GM20431 (cell line): ENCODE data around the gene TSHZ3.

Experiments
- in situ Hi-C: fragments of 300-500 bp; cut with MseI, MboI; formaldehyde crosslinking; loops from one replicate; pipeline ENCODE4 v1.15.0; 2020; ENCODE audit warnings: low sequenced_read_pairs; ENCODE audit not compliant: unreplicated experiment

Gene TSHZ3

DNA sequence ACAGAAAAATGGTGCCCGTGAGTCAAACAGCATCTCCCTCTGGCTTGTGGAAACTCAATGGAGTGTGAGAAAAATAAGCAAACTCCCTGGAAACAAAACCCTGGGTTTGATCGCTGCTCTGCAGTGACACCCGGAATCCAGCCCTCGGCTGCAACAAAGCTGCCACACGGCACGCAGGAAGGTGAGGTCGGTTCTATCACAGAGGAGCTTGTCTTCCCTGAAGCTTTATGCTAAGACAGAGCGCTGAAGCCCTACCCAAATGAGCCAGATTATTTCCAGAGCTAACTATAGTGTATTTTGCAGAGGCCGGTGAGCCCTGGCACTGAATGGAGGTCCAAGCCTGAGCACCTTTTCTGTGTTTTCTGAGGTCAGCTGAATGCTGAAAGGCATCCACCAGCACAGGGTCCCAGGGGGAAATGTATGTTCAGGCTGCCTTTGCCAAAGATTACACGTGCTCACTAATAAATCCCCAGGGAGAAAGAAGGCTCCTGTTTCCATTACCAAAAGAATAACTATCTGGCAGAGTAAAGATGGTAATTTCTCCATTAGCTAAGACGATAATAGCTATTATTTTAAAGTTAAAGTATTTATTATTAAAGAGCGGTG, 77.8 kb downstream of the TSHZ3 start:
- in situ Hi-C loops, result no loop called here

DNA sequence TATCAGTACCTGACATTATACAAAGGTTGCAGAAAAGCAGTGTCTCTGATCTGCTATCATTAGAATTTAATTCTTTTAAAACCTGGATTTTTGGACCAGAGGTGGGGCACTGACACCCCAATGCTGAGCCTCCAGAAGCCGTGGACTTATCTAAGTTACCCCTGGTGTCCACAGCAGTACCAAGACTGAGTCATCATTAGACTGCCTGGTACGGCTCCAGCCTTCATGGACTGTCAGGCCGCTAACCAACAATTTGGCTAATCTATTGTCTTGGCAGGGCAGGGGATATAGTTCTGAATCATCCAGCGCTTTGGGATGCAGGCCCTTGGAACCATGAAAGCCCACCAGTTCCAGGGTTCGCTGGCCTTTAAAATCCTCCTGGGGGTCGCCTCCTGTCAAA, 78.3 kb downstream of the TSHZ3 start:
- in situ Hi-C loops, result no loop called here

DNA sequence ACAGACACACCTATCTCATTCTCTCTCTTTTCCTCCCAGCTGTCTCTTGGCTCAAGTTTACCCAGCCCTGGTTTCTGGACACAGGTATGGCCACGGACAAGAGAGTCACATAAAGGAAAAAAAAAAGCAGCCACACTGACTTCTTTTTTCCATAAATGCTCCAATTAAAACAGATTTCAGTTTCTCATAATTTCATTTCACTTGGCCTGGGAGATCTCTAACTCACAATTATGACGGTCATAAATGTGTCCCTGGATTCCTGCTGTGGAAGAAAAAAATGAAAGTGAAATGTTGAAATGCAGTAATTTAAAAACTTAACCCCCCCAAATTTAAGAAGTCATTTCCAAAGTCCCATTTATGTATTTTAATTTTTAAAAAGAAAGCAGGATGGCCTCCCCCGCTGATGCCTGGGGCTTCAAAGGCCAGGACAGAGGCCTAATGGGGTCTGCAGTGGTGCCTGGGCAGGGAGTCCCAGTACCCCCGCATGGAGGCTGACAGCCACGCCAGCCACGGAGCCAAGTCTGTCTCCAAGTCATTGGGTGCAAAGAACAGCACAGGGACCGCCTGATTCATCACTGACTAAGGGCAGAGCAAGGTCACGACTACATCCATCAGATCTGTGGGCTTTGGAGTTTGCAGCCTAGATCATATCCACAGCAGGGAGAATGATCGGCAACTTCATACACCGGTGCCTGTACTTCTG, 79.7 kb downstream of the TSHZ3 start:
- in situ Hi-C loops, result no loop called here

DNA sequence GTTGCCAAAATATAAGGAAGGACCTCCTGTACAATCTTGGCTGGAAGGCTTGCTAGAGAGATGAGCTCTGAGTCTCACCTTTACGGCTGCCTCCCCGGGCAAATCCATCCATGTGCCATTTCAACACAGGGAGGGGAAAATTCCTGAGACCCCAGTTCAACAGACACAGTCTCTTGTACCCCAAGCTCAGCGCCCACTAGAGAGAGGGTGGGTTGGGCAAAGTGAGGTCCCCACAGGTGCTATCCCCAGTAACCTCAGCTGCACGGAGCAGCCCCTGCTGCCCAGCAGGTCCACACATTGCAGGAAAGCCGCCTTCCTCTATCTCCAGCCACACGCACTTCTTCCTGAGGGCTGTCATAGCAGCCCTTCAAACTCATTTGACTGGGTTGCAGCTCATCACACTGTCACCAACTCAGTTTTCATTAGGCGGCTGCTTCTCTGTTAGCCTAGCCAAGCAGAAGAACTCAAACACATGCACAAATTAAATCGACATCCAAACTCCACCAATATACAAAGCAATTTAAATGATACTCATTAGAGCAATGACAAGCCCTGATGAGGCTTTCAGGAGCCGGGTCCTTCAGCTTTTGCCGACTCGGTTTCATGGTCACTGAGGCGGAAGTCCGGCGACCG, 80.4 kb downstream of the TSHZ3 start:
- in situ Hi-C loops, result no loop called here

DNA sequence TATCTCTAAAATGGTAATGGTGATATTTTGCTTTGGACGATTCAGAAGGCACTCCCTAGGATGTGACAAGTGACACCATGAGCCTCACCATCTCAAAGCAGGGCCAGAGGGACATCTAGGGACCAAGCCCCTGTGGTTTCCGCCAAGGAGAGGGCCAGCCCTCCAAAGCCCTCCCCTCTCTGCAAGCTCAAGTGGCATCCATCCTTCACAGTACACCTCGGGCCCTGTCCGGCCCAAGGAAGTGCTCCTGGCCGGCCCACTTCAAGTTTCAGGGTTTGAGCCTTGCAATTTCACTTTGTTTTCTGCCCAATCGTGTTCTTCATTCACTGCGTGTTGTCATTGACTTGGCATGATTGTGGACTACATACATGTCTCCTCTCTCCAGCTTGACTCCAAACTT, 82.5 kb downstream of the TSHZ3 start:
- in situ Hi-C loops, result no loop called here

DNA sequence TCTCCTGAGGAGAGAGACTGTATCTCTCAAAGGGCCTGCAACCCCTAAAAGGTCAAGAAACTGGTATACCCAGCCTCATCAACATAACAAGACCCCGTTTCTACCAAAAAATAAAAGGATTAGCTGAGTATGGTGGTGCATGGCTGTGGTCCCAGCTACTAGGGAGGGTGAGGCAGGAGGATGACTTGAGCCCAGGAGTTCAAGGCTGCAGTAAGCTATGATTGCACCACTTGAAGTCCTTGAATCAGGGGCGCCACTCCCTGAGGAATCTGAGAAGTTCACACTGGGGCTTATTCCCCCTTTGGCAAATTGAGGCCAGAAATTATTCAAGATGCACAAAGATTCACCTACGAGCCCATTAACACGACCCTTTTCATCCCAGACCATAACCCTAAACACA, 83.0 kb downstream of the TSHZ3 start:
- in situ Hi-C loops, result no loop called here

DNA sequence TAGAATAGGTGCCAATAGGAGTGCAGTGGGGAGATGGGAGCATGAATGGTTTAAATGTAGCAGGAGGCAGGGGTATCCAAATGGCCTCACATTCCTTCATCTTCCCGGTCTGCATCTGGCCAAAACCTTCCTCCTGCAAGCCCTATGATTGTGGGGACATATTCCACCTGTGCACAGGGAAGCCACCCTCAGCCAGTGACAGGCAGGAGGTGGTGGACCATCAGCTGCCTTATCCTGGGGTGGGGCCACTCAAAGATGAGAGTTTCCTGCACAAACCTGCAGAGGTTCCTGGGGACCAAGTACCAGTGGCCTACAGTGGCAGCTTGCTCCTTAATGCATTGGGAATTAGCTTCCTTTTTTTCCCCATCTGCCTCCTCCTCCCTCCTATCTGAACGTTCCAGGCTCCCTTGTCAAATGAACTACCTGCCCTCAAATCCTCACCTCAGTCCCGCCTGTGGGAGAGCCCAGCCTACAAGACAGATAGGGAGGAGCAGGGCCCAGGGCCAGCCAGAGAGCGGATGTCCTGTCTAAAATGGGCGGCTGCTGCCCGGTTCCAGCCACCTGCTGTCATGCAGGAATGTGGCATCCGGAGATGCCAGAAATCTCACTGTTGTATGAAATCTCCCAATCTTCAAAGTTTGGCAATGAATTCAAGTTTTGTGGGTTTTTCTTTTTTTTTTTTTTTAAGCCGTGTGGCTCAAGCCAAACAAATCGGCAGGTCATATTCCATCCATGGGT, 85.0 kb downstream of the TSHZ3 start:
- in situ Hi-C loops, result no loop called here

DNA sequence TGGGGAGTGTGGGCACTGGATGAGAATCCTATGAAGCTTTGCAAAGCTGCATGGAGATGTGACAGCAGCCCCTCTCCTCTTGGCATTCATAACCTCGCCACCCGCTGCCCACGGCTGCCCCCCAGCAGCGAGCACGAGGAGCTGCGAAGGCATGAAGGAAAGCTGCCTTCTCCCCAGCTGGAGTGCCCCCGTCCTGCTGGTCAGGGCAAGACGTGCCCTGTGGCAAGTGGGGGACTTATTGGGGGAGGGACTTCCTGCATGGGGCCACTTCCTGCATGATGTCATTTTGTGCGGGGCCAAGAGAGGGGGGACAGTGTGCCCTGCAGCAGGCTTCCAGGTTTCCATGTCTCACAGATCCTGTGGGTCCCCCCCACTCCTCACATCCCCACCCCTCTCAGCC, 85.9 kb downstream of the TSHZ3 start:
- in situ Hi-C loops, result no loop called here

DNA sequence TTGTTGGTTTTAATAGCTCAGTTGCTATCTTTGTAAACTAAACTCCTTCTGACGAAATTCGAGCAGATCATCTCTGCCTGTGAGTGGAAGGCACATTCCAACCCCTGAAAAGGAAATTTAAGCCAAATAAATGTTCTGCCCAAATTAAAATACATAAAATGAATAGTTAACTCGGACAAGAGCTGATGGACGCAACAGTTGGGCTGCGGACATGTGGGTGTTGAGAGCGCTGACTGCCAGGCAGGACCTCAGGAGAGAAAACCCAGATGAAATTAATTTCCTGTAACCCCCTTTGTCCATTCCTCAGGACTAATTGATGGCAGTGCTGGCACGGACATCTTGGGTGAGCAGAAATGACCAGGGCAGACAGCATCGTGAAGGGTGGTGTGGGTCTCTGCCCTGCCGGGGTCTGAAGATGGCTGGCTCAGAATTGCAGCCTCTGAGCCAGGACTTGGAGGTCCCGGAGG, 86.5 kb downstream of the TSHZ3 start:
- in situ Hi-C loops, result no loop called here

DNA sequence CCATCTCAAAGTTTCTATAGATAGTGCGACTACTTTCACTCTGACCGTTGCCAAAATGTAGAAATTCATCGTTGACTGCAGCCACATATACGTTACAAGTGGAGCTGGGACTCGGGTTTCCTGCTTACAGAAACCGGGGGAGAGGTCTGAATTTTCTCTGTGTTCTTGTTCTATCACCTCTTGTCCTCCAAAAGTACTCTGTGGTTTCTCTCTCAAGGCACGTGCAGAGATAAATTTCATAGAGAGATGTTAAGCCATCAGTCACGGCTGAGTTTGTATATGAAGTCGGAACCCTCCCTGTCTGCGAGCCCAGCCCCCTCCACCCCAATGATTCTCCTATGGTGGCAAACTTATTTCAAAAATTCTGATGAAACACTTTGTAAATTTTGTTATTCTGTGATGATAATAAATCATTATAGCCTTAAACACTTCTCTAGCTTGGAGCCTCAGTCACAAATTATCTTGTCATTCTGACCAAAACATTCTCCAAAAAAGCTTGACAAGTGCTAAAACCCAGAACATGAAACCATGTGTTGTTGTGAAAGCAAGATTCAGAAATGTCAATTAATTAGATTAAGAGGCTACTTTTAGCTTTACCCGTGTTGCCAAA, 87.5 kb downstream of the TSHZ3 start:
- in situ Hi-C loops, result no loop called here

DNA sequence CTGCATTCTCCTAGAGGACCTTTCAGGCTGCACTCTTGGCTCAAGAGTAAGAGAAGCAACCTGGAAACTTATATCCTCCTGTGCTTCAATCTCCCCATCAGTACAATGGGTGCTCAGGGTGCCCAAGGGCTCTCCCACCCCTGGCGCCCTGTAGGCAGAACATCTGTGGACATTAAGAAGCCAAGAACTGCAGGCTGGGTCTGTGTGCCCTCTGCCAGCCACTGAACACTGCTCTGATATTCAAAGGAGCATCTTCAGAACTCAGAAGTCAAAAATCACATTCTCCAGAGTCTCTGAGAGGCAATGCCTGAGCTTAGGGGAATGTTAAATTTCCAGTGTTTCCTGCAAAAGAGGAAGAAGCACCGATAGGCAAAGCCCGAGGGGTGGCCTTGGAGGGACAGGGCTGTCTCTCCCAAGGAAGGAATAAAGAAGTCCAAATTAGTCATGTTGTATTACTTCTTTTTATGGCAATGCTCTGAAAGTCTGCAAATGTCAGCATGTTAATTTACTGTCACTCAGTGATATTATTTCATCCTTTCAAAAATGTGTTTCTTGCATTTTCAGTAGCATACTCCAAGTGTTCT, 88.1 kb downstream of the TSHZ3 start:
- in situ Hi-C loops, result no loop called here

DNA sequence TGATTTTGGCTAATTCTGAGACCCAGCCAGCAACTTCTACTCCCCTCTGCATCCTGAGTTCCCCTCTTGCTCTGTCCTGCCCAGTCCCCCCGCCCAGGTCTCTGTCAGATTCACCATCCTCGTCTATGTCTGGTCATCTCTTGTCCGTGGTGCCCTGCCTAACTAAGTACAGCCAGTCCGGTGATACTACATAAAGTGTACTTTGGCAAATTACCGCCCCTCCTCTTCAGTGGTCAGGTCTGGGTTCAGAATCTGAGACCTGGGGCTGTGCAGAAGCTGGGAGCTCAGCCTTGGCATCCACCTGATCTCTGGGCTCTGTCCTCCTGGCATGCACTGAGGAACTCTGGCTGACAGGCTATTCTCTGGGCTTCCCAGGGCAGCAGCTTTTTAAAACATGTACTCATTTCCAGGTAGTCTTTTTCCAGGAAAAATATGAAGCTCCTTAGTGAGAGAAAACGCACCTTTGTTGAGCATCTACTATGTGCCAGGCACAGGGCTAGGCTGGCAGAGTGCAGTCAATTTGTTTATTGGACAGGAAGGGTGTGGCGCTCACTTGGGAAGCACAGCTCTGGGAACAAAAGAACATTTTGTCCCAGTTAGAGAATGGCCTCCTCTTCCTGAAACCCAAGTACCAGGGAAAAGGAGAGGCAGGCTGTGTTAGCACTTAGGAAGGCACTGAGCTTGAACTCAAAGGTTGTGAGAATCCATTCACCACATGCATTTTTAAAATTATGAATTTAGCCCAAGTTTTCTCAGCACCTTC, 88.9 kb downstream of the TSHZ3 start:
- in situ Hi-C loops, result no loop called here

DNA sequence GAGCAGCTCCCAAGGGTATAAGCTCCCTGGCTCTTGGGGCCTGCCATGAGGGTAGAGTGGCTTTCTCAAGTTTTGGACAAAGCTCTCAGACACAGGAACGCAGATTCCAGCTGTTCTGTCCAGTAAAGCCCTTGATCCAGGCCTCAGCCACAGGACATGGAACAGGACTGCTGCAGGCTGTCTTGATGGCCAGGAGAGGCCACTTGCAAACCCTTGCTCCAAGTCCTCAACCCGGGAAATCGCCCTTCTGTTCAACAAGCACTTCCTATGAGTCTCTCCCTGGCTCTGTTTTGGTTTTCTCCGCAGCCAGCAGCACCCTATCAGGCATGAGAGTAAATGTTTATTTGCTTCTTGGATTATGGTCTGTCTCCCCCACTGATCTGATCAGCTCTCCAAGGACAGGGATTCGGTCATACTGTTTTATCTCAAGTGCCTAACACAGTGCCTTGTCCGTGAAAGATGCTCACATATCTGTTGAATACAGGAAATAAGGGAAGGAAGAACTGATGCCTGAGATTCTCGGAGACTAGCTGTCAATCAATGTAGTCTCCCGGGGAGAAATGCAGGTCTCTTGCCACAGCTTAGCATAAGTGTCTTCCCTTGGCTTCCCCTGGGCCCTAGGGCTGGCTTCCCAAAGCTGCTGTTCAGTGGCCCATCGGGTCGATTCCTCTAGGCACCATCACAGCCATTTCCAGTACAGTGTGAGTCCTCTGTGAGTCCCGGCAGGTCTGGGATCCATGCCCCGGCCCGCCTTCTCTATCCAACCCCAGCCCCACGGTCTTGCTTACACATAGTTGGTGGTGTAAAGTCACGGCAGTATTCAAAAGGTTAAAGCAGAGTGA, 90.8 kb downstream of the TSHZ3 start:
- in situ Hi-C loops, result no loop called here

DNA sequence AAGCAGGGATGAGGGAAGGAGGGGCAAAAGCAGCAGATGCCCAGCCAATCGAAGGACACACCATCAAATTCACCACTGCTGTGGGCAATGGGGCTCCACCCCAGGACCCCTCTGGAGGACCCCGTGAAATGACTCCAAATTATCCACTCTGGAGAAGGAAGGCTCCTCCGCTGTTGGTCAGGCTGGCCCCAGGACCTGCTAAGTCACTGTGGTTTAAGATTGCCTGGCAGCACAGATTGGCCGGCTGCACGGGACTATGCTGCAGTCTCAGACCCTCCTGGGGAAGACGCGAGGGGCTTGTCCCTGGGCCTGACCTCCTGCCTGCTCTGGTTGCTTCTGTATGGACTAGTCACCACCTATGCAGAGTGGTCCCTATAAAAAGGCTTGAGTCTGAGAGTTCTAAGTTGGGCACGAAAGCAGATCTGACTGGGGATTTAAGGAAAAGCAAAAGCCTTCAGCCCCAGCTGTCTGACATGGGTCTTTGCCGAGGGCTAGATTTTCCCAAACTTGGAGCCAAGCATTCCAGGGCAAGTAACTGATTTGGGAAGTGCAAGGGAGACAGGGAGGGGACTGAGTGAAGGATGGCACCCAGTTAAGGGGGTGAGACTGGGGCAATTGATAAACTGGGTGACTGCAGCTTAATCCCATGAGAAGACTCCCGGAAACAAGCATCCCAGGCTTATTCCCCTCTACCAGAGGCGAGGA, 91.7 kb downstream of the TSHZ3 start:
- in situ Hi-C loops, result no loop called here

DNA sequence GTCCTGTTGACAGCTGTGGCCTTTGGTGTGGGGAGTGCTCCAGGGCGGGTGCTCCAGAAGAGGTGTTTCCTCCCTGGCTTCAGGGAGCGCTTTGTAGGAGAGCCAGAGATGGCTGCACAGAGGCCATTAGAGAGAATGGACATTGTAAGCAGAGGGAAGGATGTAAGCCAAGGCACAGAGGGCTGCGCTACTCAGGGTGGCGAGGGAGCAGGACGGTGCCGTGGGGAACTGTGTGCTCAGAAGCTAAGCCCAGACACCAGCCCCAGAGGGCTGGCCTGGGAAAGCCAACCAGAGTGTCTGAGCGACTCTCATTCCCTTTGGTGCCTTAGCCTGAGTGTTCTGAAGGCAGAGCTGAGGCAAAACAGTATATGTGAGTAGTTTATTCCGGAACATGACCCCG, 92.2 kb downstream of the TSHZ3 start:
- in situ Hi-C loops, result no loop called here

DNA sequence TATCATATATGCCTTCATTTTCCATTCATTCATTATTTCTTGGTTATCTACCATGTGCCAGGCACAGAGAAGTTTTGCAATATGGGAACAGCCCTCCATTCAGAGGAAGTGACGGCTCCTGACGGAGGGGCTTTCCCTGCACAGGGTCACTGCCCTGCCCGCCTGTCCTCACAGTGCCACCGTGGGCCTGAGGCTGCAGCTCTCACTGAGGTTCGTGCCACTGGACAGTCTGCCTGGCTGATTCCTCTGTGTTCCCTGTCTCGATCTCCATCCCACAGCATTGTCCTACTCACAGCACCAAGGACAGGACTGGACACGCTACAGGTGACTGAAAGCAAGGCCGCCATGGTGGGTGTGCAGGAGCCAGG, 92.7 kb downstream of the TSHZ3 start:
- in situ Hi-C loops, result no loop called here

DNA sequence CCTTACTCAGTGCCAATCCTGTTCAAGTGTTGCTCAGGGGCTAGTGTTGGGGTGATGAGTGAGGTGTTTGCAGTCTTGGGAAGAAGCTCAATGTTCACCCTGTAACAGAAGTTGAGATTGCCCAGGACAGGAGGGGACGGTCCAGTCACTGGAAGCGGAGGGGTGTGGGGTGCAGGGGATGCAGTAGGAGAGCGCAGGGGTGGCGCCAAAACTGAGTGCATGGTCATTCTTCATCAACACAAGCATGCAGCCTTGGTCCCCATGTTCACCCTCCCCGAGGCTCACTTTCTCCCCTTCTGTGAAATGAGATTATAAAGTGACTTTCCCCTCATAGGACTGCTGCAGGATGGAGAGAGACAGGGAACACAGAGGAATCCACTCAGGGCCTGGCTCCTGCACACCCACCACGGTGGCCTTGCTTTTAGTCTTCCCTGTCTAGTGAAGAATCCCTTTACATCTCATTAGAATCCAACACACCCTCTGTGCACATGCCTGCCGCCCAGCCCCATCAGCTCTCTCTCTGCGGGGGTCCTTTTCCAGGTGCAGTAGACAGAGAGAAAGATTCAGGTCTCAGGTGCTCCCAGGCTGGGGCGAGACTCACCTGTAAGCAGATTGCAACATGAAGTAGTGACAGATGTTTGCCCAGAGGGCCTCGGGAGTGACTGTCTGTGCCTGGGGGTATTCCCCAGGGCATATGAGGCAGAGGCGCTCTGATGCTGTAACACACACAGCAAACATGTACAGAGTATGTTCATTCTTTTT, 93.2 kb downstream of the TSHZ3 start:
- in situ Hi-C loops, result no loop called here
